SU-DHL-6 (cell line): ENCODE results near the gene BHLHA9.

Experiments
- H2AFZ ChIP-seq: fragments of 200-600 bp; sonication (generic); 2 replicates; pipeline ENCODE4 v1.6.1; 2014; ENCODE audit warnings: low read depth, mild to moderate bottlenecking, moderate library complexity, mixed read lengths, antibody characterized with exemption, low read length; ENCODE audit not compliant: severe bottlenecking
- H3F3A ChIP-seq: fragments of 200-600 bp; shearing (Covaris generic); 2 replicates; pipeline ENCODE4 v1.6.0; 2016; ENCODE audit warnings: antibody characterized with exemption, mild to moderate bottlenecking; ENCODE audit not compliant: insufficient read depth
- H3K27ac ChIP-seq: fragments of 200-600 bp; sonication (generic); 2 replicates; pipeline ENCODE4 v1.5.1; 2016; ENCODE audit warnings: low read depth, mild to moderate bottlenecking, low read length, moderate library complexity, mixed read lengths
- H3K27me3 ChIP-seq: fragments of 200-600 bp; sonication (generic), shearing (Covaris generic); 2 replicates; pipeline ENCODE4 v1.6.0; 2014; ENCODE audit warnings: mild to moderate bottlenecking, low read length
- H3K36me3 ChIP-seq: fragments of 200-600 bp; sonication (generic); 2 replicates; pipeline ENCODE4 v1.6.1; 2014; ENCODE audit warnings: mild to moderate bottlenecking, low read length, mixed read lengths
- H3K4me2 ChIP-seq: fragments of 300-600, 200-600 bp; shearing (Covaris generic), sonication (generic); 2 replicates; pipeline ENCODE4 v1.6.0; 2014; ENCODE audit warnings: low read length, low read depth, mild to moderate bottlenecking; ENCODE audit not compliant: poor library complexity, severe bottlenecking
- H3K4me3 ChIP-seq: fragments of 200-600 bp; sonication (generic); 2 replicates; pipeline ENCODE4 v1.5.1; 2014; ENCODE audit warnings: antibody characterized with exemption, low read length, mild to moderate bottlenecking, mixed read lengths; ENCODE audit not compliant: insufficient read depth, poor library complexity, severe bottlenecking
- H3K79me2 ChIP-seq: fragments of 200-600 bp; sonication (generic); 2 replicates; pipeline ENCODE4 v1.6.1; 2014; ENCODE audit warnings: mild to moderate bottlenecking, low read length, moderate library complexity; ENCODE audit not compliant: insufficient read depth
- H3K9ac ChIP-seq: fragments of 200-600 bp; sonication (generic); 2 replicates; pipeline ENCODE4 v1.7.0; 2014; ENCODE audit warnings: mild to moderate bottlenecking, low read length
- H3K9me2 ChIP-seq: fragments of 200-600 bp; sonication (generic); replicated peaks from 2 replicates; pipeline ENCODE4 v1.6.1; 2014; ENCODE audit warnings: low read length; ENCODE audit not compliant: insufficient read depth
- H3K9me3 ChIP-seq: fragments of 200-600 bp; sonication (generic); 2 replicates; pipeline ENCODE4 v1.6.1; 2014; ENCODE audit warnings: low read length, mixed read lengths; ENCODE audit not compliant: insufficient read depth
- H4K20me1 ChIP-seq: fragments of 200-600 bp; sonication (generic); 2 replicates; pipeline ENCODE4 v1.6.1; 2014; ENCODE audit warnings: low read depth, mild to moderate bottlenecking, antibody characterized with exemption, low read length, moderate library complexity, mixed read lengths
- EZH2phosphoT487 ChIP-seq: fragments of 200-600 bp; sonication (generic), shearing (Covaris generic); conservative IDR thresholded peaks from 2 replicates; pipeline ENCODE4 v1.6.1; 2018; ENCODE audit warnings: mild to moderate bottlenecking, antibody characterized with exemption, low read length, moderate library complexity, mixed read lengths
- TF ChIP-seq, protein P1 (sequence below): fragments of 200-600 bp; sonication (generic); IDR thresholded peaks from one replicate; pipeline ENCODE4 v1.5.1; 2017; ENCODE audit warnings: antibody characterized with exemption, mild to moderate bottlenecking, low read length, moderate library complexity; ENCODE audit not compliant: insufficient read depth, poor library complexity, severe bottlenecking

Gene BHLHA9

DNA sequence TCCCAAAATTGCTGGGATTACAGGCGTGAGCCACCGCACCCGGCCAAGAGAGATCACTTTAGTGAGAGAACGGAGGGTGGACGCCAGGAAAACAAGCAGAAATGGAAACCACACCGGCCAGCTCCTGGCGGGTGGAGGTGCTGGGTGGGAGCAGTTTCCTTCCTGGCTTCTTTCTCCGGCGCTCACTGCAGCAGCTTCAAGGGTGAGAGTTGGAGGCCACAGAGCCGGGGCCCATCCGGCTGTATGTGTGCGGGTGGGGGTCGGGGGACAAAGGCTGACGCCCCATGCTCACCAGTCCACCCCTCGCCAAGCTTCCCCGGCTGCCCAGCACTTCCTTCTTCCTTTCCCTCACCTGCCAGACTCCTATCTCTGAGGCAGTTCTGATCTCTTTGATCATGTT lies 13.5 kb upstream of the BHLHA9 start:
- H4K20me1 ChIP-seq = no peaks in the 10 kb centered on the region
- TF ChIP-seq EZH2phosphoT487 = no peak
- TF ChIP-seq, protein P1, sequence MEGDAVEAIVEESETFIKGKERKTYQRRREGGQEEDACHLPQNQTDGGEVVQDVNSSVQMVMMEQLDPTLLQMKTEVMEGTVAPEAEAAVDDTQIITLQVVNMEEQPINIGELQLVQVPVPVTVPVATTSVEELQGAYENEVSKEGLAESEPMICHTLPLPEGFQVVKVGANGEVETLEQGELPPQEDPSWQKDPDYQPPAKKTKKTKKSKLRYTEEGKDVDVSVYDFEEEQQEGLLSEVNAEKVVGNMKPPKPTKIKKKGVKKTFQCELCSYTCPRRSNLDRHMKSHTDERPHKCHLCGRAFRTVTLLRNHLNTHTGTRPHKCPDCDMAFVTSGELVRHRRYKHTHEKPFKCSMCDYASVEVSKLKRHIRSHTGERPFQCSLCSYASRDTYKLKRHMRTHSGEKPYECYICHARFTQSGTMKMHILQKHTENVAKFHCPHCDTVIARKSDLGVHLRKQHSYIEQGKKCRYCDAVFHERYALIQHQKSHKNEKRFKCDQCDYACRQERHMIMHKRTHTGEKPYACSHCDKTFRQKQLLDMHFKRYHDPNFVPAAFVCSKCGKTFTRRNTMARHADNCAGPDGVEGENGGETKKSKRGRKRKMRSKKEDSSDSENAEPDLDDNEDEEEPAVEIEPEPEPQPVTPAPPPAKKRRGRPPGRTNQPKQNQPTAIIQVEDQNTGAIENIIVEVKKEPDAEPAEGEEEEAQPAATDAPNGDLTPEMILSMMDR = no peak
- H3K27me3 ChIP-seq = no peaks in the 10 kb centered on the region
- no peaks in the 10 kb centered on the region for H3K9me3 ChIP-seq
- H3K4me3 ChIP-seq = no peak overlapping the region
- no peaks in the 10 kb centered on the region for H3K9me2 ChIP-seq
- H2AFZ ChIP-seq = no peak overlapping the region
- no peaks in the 10 kb centered on the region for H3K36me3 ChIP-seq
- no peaks in the 10 kb centered on the region for H3K79me2 ChIP-seq
- no peak overlapping the region for H3K4me2 ChIP-seq
- no peak overlapping the region for H3K9ac ChIP-seq
- no peak overlapping the region for H3K27ac ChIP-seq
- H3F3A ChIP-seq = no peaks in the 10 kb centered on the region

DNA sequence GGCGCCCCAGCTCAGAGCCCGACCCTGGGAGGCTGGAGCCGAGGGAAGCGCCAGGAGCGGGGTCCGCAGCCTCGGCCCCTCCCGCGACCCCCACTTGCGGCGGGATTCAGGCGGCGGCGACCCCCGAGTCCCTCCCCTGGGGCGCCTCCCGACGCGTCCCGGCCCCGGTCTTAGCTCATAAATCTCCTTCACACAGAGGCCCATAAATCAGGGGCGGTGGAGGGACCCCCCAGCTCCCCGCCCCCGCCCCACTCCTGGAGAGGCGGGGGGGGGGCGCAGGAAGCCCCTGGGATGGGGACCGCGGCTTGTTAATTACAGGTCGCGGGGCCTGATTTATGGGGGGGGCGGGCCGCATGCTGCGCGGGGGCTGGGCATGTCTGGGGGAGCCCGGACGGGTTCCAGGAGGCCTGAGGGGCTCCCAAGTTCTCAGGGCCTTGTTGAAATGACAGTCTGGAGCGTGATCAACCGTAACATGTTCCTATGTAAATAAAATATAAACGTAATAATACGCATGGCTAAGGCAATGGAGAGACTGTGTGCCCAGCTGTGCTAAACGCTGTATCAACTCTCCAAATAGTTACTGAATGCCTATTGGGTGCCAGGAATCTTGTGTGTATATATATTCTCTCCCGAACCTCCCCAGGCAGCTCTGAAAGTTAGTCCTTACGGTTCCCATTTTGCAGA lies 10.0 kb upstream of the BHLHA9 start:
- Histone ChIP-seq H2AFZ (no peak overlapping the region), H3K27ac (no peak overlapping the region), H3K27me3 (no peaks in the 10 kb centered on the region), H3K4me2 (peak overlapping the region; percentile 43), H3K79me2 (no peaks in the 10 kb centered on the region), H3F3A (no peaks in the 10 kb centered on the region), H3K9ac (no peak overlapping the region), H4K20me1 (no peaks in the 10 kb centered on the region), H3K9me2 (no peaks in the 10 kb centered on the region), H3K36me3 (no peaks in the 10 kb centered on the region), H3K4me3 (no peak overlapping the region), H3K9me3 (no peaks in the 10 kb centered on the region)
- TF ChIP-seq, protein P1 = no peak
- TF ChIP-seq EZH2phosphoT487 = no peak

DNA sequence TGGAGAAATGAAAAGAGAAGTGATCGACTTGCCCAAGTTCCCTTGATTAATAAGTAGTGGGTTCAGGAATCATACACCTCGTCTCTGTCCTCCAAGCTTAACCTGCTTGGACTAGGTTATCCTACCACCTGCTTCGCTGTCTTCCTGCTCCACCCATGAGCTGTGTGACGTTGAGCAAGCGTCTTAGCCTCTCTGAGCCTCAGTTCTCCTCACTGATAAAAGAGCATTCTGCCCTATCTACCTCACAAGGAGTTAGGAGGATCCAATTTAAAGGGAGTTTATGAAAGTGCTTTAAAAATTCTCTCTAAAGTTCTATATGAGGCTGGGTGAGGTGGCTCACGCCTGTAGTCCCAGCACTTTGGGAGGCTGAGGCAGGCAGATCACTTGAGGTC lies 9.5 kb upstream of the BHLHA9 start:
- Histone ChIP-seq H2AFZ (no peak overlapping the region), H3K27me3 (no peaks in the 10 kb centered on the region), H3F3A (no peaks in the 10 kb centered on the region), H3K9me2 (no peaks in the 10 kb centered on the region), H3K79me2 (no peaks in the 10 kb centered on the region), H3K4me2 (no peak overlapping the region), H4K20me1 (no peaks in the 10 kb centered on the region), H3K9ac (no peak overlapping the region), H3K4me3 (no peak overlapping the region), H3K36me3 (no peaks in the 10 kb centered on the region), H3K27ac (no peak overlapping the region), H3K9me3 (no peaks in the 10 kb centered on the region)
- no peak for TF ChIP-seq EZH2phosphoT487
- TF ChIP-seq, protein P1 = no peak
